Measurements from ENCODE around the gene IL1B. TPM values are rescaled to one million over a fixed set of nuclear protein-coding genes. Genes with fewer than 3 reads are reported as not detected.
A peak's percentile ranks its signal among the peaks of the same experiment; 100 is the strongest.

IL1B gene
- total RNA-seq, 1 donor, result 0.36 TPM

GRCh38 chr2:112811276-112811831 lies 25.2 kb downstream of the IL1B start:
- no peak for DNase-seq (ENCODE audit: insufficient read length, low spot score, missing footprints)
- Histone ChIP-seq H3K27me3 (ENCODE audit: insufficient read depth, low read length) (no peaks in the 10 kb centered on the region), H3K4me3 (ENCODE audit: insufficient read depth, low read length) (no peak overlapping the region), H3K4me2 (ENCODE audit: insufficient read depth, low read length) (peak overlapping the region; percentile 56), H4K20me1 (ENCODE audit: insufficient read depth, low read length) (no peaks in the 10 kb centered on the region), H3K36me3 (ENCODE audit: insufficient read depth, low read length) (no peaks in the 10 kb centered on the region), H3K4me1 (ENCODE audit: insufficient read depth, low read length) (peaks cover 29% of the 10 kb centered on the region), H3K9me3 (ENCODE audit: low read depth, low read length) (no peaks in the 10 kb centered on the region), H3K79me2 (ENCODE audit: insufficient read depth, low read length) (no peaks in the 10 kb centered on the region), H3K27ac (ENCODE audit: low read depth, low read length) (peak overlapping the region; percentile 100), H2AFZ (ENCODE audit: low read length) (peak overlapping the region; percentile 73)
- TF ChIP-seq, protein P1, sequence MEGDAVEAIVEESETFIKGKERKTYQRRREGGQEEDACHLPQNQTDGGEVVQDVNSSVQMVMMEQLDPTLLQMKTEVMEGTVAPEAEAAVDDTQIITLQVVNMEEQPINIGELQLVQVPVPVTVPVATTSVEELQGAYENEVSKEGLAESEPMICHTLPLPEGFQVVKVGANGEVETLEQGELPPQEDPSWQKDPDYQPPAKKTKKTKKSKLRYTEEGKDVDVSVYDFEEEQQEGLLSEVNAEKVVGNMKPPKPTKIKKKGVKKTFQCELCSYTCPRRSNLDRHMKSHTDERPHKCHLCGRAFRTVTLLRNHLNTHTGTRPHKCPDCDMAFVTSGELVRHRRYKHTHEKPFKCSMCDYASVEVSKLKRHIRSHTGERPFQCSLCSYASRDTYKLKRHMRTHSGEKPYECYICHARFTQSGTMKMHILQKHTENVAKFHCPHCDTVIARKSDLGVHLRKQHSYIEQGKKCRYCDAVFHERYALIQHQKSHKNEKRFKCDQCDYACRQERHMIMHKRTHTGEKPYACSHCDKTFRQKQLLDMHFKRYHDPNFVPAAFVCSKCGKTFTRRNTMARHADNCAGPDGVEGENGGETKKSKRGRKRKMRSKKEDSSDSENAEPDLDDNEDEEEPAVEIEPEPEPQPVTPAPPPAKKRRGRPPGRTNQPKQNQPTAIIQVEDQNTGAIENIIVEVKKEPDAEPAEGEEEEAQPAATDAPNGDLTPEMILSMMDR (IDR thresholded peaks at IDR 0.05; ENCODE audit: extremely low read depth, low read depth, low read length), result no peak

DNA sequence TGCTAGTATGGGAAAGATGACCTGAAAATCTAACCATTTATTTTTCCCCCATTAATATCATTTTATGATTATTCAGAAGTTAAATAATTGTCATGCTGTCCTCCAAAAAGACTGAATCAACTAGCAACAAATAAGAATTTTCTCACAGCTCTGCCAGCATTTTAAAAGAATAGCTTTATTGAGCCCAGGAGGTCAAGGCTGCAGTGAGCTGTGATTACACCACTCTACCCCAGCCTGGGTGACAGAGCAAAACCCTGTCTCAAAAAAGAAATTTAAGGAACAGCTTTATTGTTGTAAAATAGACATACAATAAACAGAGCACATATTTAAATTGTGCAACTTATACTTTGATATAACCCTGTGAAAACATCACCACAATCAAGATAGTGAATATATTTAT lies 27.5 kb downstream of the IL1B start:
- Histone ChIP-seq H3K4me3 (ENCODE audit: insufficient read depth, low read length) (no peak overlapping the region), H3K9me3 (ENCODE audit: low read depth, low read length) (no peaks in the 10 kb centered on the region), H3K79me2 (ENCODE audit: insufficient read depth, low read length) (no peaks in the 10 kb centered on the region), H3K4me1 (ENCODE audit: insufficient read depth, low read length) (peaks cover 34% of the 10 kb centered on the region), H2AFZ (ENCODE audit: low read length) (no peak overlapping the region), H3K36me3 (ENCODE audit: insufficient read depth, low read length) (no peaks in the 10 kb centered on the region), H3K4me2 (ENCODE audit: insufficient read depth, low read length) (no peak overlapping the region), H3K27me3 (ENCODE audit: insufficient read depth, low read length) (no peaks in the 10 kb centered on the region), H4K20me1 (ENCODE audit: insufficient read depth, low read length) (no peaks in the 10 kb centered on the region), H3K27ac (ENCODE audit: low read depth, low read length) (no peak overlapping the region)
- TF ChIP-seq, protein P1 (IDR thresholded peaks at IDR 0.05; ENCODE audit: extremely low read depth, low read depth, low read length), result no peak
- no peak for DNase-seq (ENCODE audit: insufficient read length, low spot score, missing footprints)

GRCh38 chr2:112807233-112807807 lies 29.3 kb downstream of the IL1B start:
- DNase-seq (ENCODE audit: insufficient read length, low spot score, missing footprints), result no peak
- Histone ChIP-seq H2AFZ (ENCODE audit: low read length) (no peak overlapping the region), H3K9me3 (ENCODE audit: low read depth, low read length) (no peaks in the 10 kb centered on the region), H3K4me3 (ENCODE audit: insufficient read depth, low read length) (no peak overlapping the region), H3K4me2 (ENCODE audit: insufficient read depth, low read length) (no peak overlapping the region), H3K27me3 (ENCODE audit: insufficient read depth, low read length) (no peaks in the 10 kb centered on the region), H3K79me2 (ENCODE audit: insufficient read depth, low read length) (no peaks in the 10 kb centered on the region), H3K27ac (ENCODE audit: low read depth, low read length) (no peak overlapping the region), H4K20me1 (ENCODE audit: insufficient read depth, low read length) (no peaks in the 10 kb centered on the region), H3K36me3 (ENCODE audit: insufficient read depth, low read length) (no peaks in the 10 kb centered on the region), H3K4me1 (ENCODE audit: insufficient read depth, low read length) (peaks cover 22% of the 10 kb centered on the region)
- TF ChIP-seq, protein P1 (IDR thresholded peaks at IDR 0.05; ENCODE audit: extremely low read depth, low read depth, low read length), result no peak

DNA sequence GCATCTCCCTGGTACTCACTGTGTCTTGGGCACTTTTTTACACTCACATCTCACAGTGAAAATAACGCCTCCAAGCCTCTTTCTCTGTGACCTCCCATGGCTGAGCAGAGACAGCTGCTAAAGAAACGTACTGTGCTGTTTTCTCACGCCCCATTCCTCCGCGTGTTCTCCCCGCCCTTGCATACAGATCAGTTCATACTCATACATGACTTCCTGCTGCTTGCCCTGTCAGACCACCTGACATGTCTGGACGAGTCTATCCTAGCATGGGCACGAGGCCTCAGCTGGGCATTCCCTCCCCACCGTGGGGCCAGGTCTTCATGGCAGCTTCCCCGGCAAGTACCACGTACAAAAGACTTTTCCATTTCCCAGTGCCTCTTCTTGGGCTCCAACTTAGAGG lies 31.0 kb downstream of the IL1B start:
- Histone ChIP-seq H4K20me1 (ENCODE audit: insufficient read depth, low read length) (no peaks in the 10 kb centered on the region), H2AFZ (ENCODE audit: low read length) (no peak overlapping the region), H3K4me1 (ENCODE audit: insufficient read depth, low read length) (peaks cover 12% of the 10 kb centered on the region), H3K27me3 (ENCODE audit: insufficient read depth, low read length) (no peaks in the 10 kb centered on the region), H3K79me2 (ENCODE audit: insufficient read depth, low read length) (no peaks in the 10 kb centered on the region), H3K4me2 (ENCODE audit: insufficient read depth, low read length) (no peak overlapping the region), H3K27ac (ENCODE audit: low read depth, low read length) (peak overlapping the region; percentile 89), H3K4me3 (ENCODE audit: insufficient read depth, low read length) (no peak overlapping the region), H3K36me3 (ENCODE audit: insufficient read depth, low read length) (no peaks in the 10 kb centered on the region), H3K9me3 (ENCODE audit: low read depth, low read length) (no peaks in the 10 kb centered on the region)
- TF ChIP-seq, protein P1 (IDR thresholded peaks at IDR 0.05; ENCODE audit: extremely low read depth, low read depth, low read length), result no peak
- no peak for DNase-seq (ENCODE audit: insufficient read length, low spot score, missing footprints)
